ENCODE results near the gene MYORG. TPM values are rescaled to one million over a fixed set of nuclear protein-coding genes. Genes with fewer than 3 reads are reported as not detected.
A peak's percentile ranks its signal among the peaks of the same experiment; 100 is the strongest.

Gene MYORG
- total and polyA plus RNA-seq, 2 experiments from 2014 or later = 23.4 to 32.2 TPM

DNA sequence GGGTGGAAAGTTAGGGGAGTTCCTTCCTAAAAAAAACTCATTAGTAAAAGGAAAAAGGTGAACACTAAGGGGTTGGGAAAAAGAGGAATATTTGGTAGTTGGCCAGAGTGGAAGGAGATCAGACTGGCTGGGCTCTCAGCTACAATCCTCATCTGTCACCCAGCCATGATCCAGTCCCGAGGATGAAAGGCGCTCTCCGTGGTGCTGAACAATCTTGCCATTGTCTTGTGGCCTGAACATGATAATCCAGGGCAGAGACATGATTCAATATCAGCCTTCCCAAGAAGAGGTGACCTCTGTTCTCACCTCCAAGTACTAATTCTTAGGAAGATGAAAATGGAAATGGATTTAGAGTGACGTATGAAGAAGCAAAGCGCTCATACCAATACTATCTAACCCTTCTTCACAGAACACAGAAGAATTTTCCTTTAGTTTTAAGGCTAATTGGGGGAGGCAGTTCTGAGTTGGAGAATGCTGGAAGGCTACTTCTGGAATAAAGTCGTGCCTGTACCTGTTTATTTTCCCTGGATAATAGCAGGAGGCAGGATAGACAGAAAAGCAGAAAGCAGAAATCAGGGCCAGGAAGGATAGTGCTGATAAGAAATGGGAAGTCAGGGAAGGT, 36.6 kb upstream of the MYORG start:
- peak; percentile 76 for DNase-seq (ENCODE audit: low spot score)
- Histone ChIP-seq H3K9me2 (replicated peaks; ENCODE audit: insufficient read depth) (no peaks in the 10 kb centered on the region), H2AFZ (no peak overlapping the region), H3K4me2 (no peak overlapping the region), H3K27ac (no peak overlapping the region), H4K20me1 (ENCODE audit: insufficient read depth, poor library complexity, severe bottlenecking) (no peaks in the 10 kb centered on the region), H3K27me3 (no peaks in the 10 kb centered on the region), H3K36me3 (replicated peaks; ENCODE audit: insufficient read depth, low read depth) (no peaks in the 10 kb centered on the region), H3K79me2 (no peaks in the 10 kb centered on the region), H3K4me1 (ENCODE audit: insufficient read depth) (no peaks in the 10 kb centered on the region), H3K4me3 (no peak overlapping the region), H3K9me3 (ENCODE audit: low read depth) (no peaks in the 10 kb centered on the region)
- TF ChIP-seq EZH2phosphoT487 (IDR thresholded peaks at IDR 0.05; ENCODE audit: low read depth, severe bottlenecking, unreplicated experiment) = no peak
- TF ChIP-seq, protein P1, sequence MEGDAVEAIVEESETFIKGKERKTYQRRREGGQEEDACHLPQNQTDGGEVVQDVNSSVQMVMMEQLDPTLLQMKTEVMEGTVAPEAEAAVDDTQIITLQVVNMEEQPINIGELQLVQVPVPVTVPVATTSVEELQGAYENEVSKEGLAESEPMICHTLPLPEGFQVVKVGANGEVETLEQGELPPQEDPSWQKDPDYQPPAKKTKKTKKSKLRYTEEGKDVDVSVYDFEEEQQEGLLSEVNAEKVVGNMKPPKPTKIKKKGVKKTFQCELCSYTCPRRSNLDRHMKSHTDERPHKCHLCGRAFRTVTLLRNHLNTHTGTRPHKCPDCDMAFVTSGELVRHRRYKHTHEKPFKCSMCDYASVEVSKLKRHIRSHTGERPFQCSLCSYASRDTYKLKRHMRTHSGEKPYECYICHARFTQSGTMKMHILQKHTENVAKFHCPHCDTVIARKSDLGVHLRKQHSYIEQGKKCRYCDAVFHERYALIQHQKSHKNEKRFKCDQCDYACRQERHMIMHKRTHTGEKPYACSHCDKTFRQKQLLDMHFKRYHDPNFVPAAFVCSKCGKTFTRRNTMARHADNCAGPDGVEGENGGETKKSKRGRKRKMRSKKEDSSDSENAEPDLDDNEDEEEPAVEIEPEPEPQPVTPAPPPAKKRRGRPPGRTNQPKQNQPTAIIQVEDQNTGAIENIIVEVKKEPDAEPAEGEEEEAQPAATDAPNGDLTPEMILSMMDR (IDR thresholded peaks at IDR 0.05; ENCODE audit: poor library complexity) = no peak
- 17% methylated on average over 6 of the region's 6 CpGs for WGBS (ENCODE audit: low lambda C conversion rate, missing lambda C conversion rate)

DNA sequence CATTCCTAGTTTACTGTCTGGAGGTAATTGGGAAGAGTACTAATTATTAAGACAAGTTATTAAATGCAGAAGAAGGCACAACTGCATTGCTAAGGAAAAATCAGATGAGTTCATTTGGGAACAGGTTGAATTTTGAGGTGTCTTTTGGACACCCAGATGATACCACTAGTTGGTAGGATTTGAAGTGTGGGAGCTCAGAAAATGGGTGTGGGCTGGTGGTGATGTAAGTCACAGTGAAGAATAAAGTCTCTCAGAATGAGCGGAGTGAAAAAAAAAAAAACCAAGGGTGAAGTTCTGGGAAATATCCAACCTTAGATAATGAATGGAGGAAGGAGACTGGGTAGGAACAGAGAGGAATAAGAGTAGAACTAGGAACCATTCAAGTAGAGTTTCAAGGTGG, 35.6 kb upstream of the MYORG start:
- Histone ChIP-seq H3K79me2 (no peaks in the 10 kb centered on the region), H3K9me3 (ENCODE audit: low read depth) (no peaks in the 10 kb centered on the region), H3K4me2 (no peak overlapping the region), H3K27ac (no peak overlapping the region), H3K4me1 (ENCODE audit: insufficient read depth) (no peaks in the 10 kb centered on the region), H4K20me1 (ENCODE audit: insufficient read depth, poor library complexity, severe bottlenecking) (no peaks in the 10 kb centered on the region), H3K9me2 (replicated peaks; ENCODE audit: insufficient read depth) (no peaks in the 10 kb centered on the region), H2AFZ (no peak overlapping the region), H3K4me3 (no peak overlapping the region), H3K27me3 (no peaks in the 10 kb centered on the region), H3K36me3 (replicated peaks; ENCODE audit: insufficient read depth, low read depth) (no peaks in the 10 kb centered on the region)
- 95% methylated on average over 1 of the region's 1 CpG for WGBS (ENCODE audit: low lambda C conversion rate, missing lambda C conversion rate)
- no peak for DNase-seq (ENCODE audit: low spot score)
- TF ChIP-seq EZH2phosphoT487 (IDR thresholded peaks at IDR 0.05; ENCODE audit: low read depth, severe bottlenecking, unreplicated experiment) = no peak
- no peak for TF ChIP-seq EZH2 (IDR thresholded peaks at IDR 0.05; ENCODE audit: borderline replicate concordance)
- TF ChIP-seq, protein P1 (IDR thresholded peaks at IDR 0.05; ENCODE audit: poor library complexity) = no peak

DNA sequence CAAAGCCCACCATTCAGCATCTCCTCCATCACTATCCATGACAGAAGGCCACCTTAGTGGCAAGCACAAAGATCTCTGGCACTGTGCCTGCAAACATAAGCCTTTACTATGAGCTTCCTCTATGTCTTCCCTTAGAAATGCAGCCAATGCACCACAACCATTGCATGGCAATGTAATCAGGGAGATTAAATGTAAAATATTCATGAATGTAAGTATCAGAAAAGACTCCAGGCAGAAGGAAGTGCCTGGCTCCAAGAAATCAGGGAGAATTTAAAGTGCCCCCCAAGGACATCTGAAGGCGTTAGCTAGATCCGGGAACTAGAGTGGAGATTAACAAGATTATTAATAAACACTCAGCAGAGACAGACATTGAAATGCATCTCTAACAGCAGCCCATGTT, 32.5 kb upstream of the MYORG start:
- WGBS (ENCODE audit: low lambda C conversion rate, missing lambda C conversion rate) = 85% methylated on average over 2 of the region's 2 CpGs
- Histone ChIP-seq H3K4me3 (no peak overlapping the region), H2AFZ (no peak overlapping the region), H3K27ac (no peak overlapping the region), H3K79me2 (no peaks in the 10 kb centered on the region), H3K27me3 (no peaks in the 10 kb centered on the region), H4K20me1 (ENCODE audit: insufficient read depth, poor library complexity, severe bottlenecking) (no peaks in the 10 kb centered on the region), H3K9me3 (ENCODE audit: low read depth) (no peaks in the 10 kb centered on the region), H3K9me2 (replicated peaks; ENCODE audit: insufficient read depth) (no peaks in the 10 kb centered on the region), H3K4me2 (no peak overlapping the region), H3K4me1 (ENCODE audit: insufficient read depth) (no peaks in the 10 kb centered on the region), H3K36me3 (replicated peaks; ENCODE audit: insufficient read depth, low read depth) (no peaks in the 10 kb centered on the region)
- no peak for DNase-seq (ENCODE audit: low spot score)
- no peak for TF ChIP-seq EZH2 (IDR thresholded peaks at IDR 0.05; ENCODE audit: borderline replicate concordance)
- TF ChIP-seq EZH2phosphoT487 (IDR thresholded peaks at IDR 0.05; ENCODE audit: low read depth, severe bottlenecking, unreplicated experiment) = no peak
- TF ChIP-seq, protein P1 (IDR thresholded peaks at IDR 0.05; ENCODE audit: poor library complexity) = no peak
